Duodenal mucosa (tissue), 2 donors: Measurements from ENCODE around the gene C11orf24.

ENCODE experiments used
- H3K27ac ChIP-seq: one replicate; pipeline ENCODE4 v1.7.0; 2013; ENCODE audit warnings: low read depth, low read length
- H3K27me3 ChIP-seq, 2 donors: one replicate each; pipeline ENCODE4 v1.7.0; 2013; ENCODE audit warnings: low read length in 2 of 2, control low read depth in 1 of 2; ENCODE audit not compliant: insufficient read depth in 2 of 2, control insufficient read depth in 1 of 2
- H3K36me3 ChIP-seq, 2 donors: one replicate each; pipeline ENCODE4 v1.7.0; 2013; ENCODE audit warnings: low read length in 2 of 2, control low read depth in 1 of 2; ENCODE audit not compliant: insufficient read depth in 2 of 2, control insufficient read depth in 1 of 2
- H3K4me1 ChIP-seq, 2 donors: one replicate each; pipeline ENCODE4 v1.7.0; 2013; ENCODE audit warnings: low read length in 2 of 2, control low read depth in 1 of 2; ENCODE audit not compliant: insufficient read depth in 2 of 2, control insufficient read depth in 1 of 2
- H3K4me3 ChIP-seq, 2 donors: one replicate each; pipeline ENCODE4 v1.7.0; 2013; ENCODE audit warnings: low read length in 2 of 2, low read depth in 1 of 2
- H3K9ac ChIP-seq, 2 donors: one replicate each; pipeline ENCODE4 v1.7.0; 2013; ENCODE audit warnings: low read length in 2 of 2, low read depth in 1 of 2
- H3K9me3 ChIP-seq, 2 donors: one replicate each; pipeline ENCODE4 v1.7.0; 2013; ENCODE audit warnings: low read length in 2 of 2, control low read depth in 1 of 2; ENCODE audit not compliant: control insufficient read depth in 1 of 2

The C11orf24 gene

DNA sequence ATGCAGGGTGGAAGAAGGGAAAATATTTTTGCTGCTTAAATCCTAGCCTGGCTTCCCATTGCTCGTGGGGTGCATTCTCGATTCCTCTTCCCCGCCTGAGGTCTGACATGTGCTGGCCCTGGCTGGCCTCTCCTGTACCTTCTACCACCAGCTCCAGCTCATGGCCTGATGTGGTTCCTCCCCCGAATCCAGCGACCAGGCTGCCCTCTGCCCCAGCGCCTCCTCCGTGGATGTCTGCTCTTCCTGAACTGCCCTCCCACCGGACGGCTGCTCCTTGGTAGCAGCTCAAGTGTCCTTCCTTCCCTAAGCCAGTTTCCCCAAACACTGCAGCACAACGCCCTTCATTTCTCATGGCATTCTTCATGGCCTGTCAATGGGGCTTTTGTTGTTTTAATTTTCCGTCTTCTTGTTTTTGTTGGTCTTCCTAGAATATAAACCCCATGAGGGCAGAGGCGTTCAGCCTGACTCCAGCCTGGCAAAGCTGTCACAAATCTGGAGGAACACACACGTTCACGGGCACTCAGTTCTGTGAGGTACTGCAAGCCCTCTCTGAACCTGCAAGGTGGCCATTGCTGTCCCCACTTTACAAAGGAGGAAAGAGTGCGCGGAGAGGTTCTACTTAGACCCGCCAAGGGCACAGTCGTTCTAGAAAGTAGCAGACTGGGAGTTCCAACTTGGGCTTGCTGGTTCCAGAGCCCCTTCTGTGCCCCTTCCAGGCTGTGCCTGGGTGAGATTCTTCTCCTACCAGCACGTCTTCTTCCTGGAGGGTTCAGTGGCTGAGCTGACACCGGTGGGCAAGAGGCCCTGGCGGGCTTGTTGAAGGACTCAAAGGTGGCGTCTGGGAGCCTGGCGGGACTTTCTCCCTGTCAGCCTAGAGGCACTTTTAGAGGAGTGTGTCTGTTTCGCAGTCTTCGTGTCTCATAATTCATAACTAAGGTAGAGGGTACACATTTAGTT lies 39.7 kb upstream of the C11orf24 start:
- no peaks in the 10 kb centered on the region for H3K36me3 ChIP-seq
- H3K27me3 ChIP-seq: no peaks in the 10 kb centered on the region
- no peaks in the 10 kb centered on the region for H3K9me3 ChIP-seq
- H3K9ac ChIP-seq: no peak overlapping the region
- peaks cover 11 to 31% of the 10 kb centered on the region in 2 donors for H3K4me1 ChIP-seq
- H3K27ac ChIP-seq: no peak overlapping the region
- H3K4me3 ChIP-seq: no peak overlapping the region

GRCh38 chr11:68309621-68310185 lies 37.9 kb upstream of the C11orf24 start:
- Histone ChIP-seq H3K9me3 (no peaks in the 10 kb centered on the region), H3K27ac (no peak overlapping the region), H3K9ac (no peak overlapping the region), H3K27me3 (no peaks in the 10 kb centered on the region), H3K4me1 (peaks cover under 1 to 18% of the 10 kb centered on the region in 2 donors), H3K36me3 (no peaks in the 10 kb centered on the region), H3K4me3 (no peak overlapping the region)

- Histone ChIP-seq H3K9ac (no peak overlapping the region), H3K27me3 (no peaks in the 10 kb centered on the region), H3K27ac (no peak overlapping the region), H3K4me3 (no peak overlapping the region), H3K36me3 (no peaks in the 10 kb centered on the region), H3K4me1 (peaks cover 10 to 20% of the 10 kb centered on the region in 2 donors), H3K9me3 (no peaks in the 10 kb centered on the region)
Observed at GRCh38 chr11:68308068-68308467, 36.3 kb upstream of the C11orf24 start.

DNA sequence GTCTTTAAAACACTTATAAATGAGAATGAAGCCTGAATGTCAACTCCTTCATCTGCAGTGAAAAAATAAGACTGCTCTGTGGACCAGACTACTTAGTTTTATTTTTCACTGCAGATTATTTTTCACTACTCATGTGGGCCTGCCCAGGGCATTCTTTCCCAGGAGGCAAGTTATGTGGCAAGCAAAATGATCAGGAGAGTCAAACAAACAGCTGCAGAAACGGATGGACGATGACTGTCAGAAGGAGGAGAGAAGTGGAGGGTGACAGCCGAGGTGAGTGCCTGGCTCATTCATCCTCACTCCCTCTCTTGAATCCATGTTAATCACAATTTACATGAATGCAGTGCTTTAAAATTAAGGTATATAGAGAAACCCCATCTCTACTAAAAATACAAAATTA lies 34.9 kb upstream of the C11orf24 start:
- Histone ChIP-seq H3K9ac (no peak overlapping the region), H3K9me3 (no peaks in the 10 kb centered on the region), H3K4me1 (peaks cover 18 to 22% of the 10 kb centered on the region in 2 donors), H3K27me3 (no peaks in the 10 kb centered on the region), H3K4me3 (no peak overlapping the region), H3K36me3 (no peaks in the 10 kb centered on the region), H3K27ac (no peak overlapping the region)

DNA sequence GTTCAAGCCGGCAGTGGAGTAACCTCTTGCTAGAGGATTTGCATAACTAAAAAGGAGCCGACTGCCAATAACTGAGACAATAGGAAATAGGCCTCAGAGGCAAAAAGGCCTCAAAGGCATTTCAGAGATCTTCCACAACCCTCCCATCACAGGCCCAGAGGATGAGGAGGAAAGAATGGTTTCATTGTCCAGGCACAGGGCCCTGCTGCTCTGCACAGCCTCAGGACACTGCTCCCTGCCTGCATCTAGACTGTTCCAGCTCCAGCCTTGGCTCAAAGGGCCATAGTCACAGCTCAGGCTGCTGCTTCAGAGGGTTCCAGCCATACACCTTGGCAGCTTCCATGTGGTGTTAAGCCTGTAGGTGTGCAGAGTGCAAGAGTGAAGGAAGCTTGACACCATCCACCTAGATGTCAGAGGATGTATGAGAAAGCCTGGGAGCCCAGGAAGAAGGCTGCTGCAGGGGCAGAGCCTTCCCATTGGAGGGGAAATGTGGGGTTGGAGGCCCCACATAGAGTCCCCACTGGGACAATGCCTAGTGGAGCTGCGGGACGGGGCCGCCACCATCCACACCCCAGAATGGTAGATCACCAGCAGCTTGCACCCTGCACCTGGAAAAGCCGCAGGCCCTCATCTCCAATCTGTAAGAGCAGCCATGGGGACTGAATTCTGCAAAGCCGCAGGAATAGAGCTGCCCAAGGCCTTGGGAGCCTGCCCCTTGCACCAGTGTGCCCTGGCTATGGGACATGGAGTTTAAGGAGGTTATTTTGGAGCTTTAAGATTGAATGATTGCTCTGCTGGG lies 32.4 kb upstream of the C11orf24 start:
- Histone ChIP-seq H3K4me3 (no peak overlapping the region), H3K9me3 (no peaks in the 10 kb centered on the region), H3K4me1 (peaks cover 18 to 19% of the 10 kb centered on the region in 2 donors), H3K9ac (no peak overlapping the region), H3K27me3 (no peaks in the 10 kb centered on the region), H3K36me3 (no peaks in the 10 kb centered on the region), H3K27ac (no peak overlapping the region)

GRCh38 chr11:68303083-68303482 lies 31.3 kb upstream of the C11orf24 start:
- Histone ChIP-seq H3K36me3 (no peaks in the 10 kb centered on the region), H3K9me3 (no peaks in the 10 kb centered on the region), H3K4me1 (peaks cover 27 to 29% of the 10 kb centered on the region in 2 donors), H3K27ac (peak overlapping the region; percentile 58), H3K9ac (no peak overlapping the region), H3K4me3 (no peak overlapping the region), H3K27me3 (no peaks in the 10 kb centered on the region)

GRCh38 chr11:68302670-68303069 lies 30.9 kb upstream of the C11orf24 start:
- Histone ChIP-seq H3K4me3 (no peak overlapping the region), H3K4me1 (peaks cover 29 to 30% of the 10 kb centered on the region in 2 donors), H3K9me3 (no peaks in the 10 kb centered on the region), H3K9ac (no peak overlapping the region), H3K27me3 (no peaks in the 10 kb centered on the region), H3K36me3 (no peaks in the 10 kb centered on the region), H3K27ac (no peak overlapping the region)

GRCh38 chr11:68302256-68302655 lies 30.5 kb upstream of the C11orf24 start:
- no peak overlapping the region for H3K27ac ChIP-seq
- H3K9me3 ChIP-seq: no peaks in the 10 kb centered on the region
- H3K27me3 ChIP-seq: no peaks in the 10 kb centered on the region

DNA sequence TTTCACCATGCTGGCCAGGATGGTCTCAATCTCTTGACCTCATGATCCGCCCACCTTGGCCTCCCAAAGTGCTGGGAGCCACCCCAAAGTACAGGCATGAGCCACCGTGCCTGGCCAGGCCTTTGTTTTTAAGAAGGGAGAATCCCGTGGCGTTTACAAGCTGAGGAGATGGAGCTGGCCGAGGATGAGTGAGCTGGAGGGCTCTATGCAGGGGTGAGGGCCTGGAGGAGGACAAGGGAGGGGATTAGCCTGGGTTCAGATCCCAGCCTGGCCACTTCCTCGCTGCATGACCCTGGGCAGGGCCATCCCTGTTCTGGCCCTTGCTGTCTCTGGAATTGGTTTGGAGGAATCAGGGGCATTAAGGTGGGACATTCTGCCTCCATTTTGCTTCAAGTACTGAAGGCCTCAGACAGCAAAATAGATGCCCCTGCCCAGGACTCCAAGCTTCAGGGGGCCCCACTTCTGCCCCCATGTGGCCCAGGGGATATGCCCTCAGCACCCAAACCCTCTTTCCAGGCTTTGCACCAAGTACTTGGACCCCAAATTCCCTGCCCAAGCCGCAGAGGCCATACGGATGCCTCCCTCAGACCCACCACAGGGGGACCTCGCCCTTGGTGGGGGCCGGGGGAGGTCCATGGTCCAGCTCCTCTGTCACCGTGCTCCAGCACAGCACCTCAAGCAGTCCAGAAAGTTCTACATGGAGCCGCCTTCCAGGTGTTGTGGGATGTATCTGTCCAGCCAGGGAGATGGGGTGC lies 28.5 kb upstream of the C11orf24 start:
- Histone ChIP-seq H3K9me3 (no peaks in the 10 kb centered on the region), H3K4me1 (peaks cover 45 to 46% of the 10 kb centered on the region in 2 donors), H3K9ac (no peak overlapping the region), H3K27me3 (no peaks in the 10 kb centered on the region), H3K36me3 (no peaks in the 10 kb centered on the region), H3K27ac (no peak overlapping the region), H3K4me3 (no peak overlapping the region)

More at GRCh38 chr11:68302256-68302655, 30.5 kb upstream of the C11orf24 start:
- no peak overlapping the region for H3K4me3 ChIP-seq
- H3K9ac ChIP-seq: no peak overlapping the region
- H3K4me1 ChIP-seq: peaks cover 33 to 34% of the 10 kb centered on the region in 2 donors
- H3K36me3 ChIP-seq: no peaks in the 10 kb centered on the region
